Panc1 (cell line): ENCODE measurements around the gene KRTAP5-1.

Source experiments
- POLR2AphosphoS5 ChIP-seq: IDR thresholded peaks from 2 replicates; pipeline ENCODE4 v1.6.1; 2012; ENCODE audit warnings: mild to moderate bottlenecking, low read depth, low read length, moderate library complexity
- TF ChIP-seq, protein P1 (sequence below): fragments of 450-650 bp; IDR thresholded peaks from 2 replicates; pipeline ENCODE4 v1.5.1; 2017; ENCODE audit warnings: mild to moderate bottlenecking

DNA sequence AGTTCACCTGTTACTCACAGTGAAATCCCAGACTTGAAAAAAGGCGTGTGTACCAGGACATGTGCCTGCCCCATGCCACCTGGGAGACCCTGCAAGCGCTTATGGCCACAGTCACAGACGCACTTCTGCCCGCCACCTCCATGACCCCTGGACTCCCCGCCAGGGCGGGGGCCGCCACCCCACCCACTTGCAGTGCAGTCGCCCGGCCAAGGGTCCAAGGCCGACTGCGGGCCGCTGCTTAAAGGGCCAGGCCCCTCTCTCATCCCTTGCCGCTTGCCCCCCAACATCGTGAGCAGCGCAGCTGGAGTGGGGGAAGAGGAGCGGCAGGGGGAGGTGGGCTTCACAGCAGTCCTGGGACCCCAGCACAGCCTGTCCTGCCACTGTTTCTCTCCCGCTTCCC lies 23.8 kb downstream of the KRTAP5-1 start:
- TF ChIP-seq POLR2AphosphoS5 = no peak
- TF ChIP-seq, protein P1, sequence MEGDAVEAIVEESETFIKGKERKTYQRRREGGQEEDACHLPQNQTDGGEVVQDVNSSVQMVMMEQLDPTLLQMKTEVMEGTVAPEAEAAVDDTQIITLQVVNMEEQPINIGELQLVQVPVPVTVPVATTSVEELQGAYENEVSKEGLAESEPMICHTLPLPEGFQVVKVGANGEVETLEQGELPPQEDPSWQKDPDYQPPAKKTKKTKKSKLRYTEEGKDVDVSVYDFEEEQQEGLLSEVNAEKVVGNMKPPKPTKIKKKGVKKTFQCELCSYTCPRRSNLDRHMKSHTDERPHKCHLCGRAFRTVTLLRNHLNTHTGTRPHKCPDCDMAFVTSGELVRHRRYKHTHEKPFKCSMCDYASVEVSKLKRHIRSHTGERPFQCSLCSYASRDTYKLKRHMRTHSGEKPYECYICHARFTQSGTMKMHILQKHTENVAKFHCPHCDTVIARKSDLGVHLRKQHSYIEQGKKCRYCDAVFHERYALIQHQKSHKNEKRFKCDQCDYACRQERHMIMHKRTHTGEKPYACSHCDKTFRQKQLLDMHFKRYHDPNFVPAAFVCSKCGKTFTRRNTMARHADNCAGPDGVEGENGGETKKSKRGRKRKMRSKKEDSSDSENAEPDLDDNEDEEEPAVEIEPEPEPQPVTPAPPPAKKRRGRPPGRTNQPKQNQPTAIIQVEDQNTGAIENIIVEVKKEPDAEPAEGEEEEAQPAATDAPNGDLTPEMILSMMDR = no peak
